ENCODE data around the gene GAB2.
"Not testable (repeated sequence)": the region's sequence is repeated elsewhere in the genome, so short reads cannot be mapped to it uniquely, and the experiment has no call there.

The GAB2 gene

GRCh38 chr11:78313181-78313795 is 104.3 kb downstream of the GAB2 start:
- DNase-seq (ENCODE audit: low read depth in 2 of 2): no peak

- DNase-seq (ENCODE audit: low read depth in 2 of 2): no peak
These were observed 104.9 kb downstream of the GAB2 start for GRCh38 chr11:78312712-78313111.

GRCh38 chr11:78311702-78312371 is 105.8 kb downstream of the GAB2 start:
- no peak for DNase-seq (ENCODE audit: low read depth in 2 of 2)

GRCh38 chr11:78310500-78310909 is 107.1 kb downstream of the GAB2 start:
- no peak for DNase-seq (ENCODE audit: low read depth in 2 of 2)

DNA sequence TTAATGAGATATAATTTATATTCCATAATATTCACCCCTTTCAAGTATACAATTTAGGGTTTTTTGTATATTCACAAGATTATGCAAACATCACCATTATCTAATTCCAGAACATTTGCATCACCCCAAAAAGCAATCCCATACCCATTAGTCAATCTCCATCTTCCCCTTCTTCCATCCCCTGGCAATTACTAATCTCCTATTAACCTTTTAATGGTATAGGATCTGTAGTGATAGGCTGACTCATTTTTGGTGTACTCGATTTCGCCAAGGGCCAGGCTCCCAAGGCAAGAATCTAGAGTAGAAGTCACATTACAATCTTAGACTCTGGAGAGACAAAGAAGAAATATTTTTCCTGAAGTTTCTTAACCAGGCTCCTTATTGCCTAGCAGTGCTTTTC is 113.4 kb downstream of the GAB2 start:
- no peak for DNase-seq (ENCODE audit: low read depth in 2 of 2)

- no peak for DNase-seq (ENCODE audit: low read depth in 2 of 2)
These were observed 117.3 kb downstream of the GAB2 start for GRCh38 chr11:78300108-78300839.

DNA sequence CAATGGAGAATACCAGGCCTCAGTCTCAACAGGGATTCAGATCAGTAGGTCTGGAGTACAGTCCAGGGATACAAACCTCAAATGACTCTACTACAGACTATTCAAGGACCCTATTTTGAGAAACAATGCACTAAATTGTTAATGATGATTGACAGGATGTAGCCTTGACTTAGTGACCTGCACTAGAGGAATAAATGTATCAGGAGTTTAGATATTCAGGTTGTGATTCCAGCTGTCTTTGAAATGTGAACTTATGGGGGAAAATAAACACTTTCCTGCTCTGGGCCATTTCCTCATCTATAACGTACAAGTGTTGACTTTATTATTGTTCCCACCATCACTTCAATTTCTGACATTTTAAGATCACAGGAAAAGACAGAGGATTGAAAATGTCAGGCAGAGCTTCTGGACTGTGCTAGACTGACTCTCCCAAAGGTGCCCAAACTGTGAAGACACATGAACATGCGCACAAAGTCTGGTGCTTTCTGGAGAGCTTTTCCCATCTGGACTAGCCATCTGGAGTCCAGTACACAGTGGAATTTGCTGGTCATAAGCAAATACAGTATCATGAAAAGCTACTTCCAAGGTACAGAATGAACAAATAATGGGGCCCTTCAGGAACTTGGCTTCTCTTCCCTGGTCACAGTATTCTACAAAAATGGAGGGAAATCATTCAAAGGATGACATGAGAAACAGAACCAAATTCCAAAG is 118.5 kb downstream of the GAB2 start:
- no peak for DNase-seq (ENCODE audit: low read depth in 2 of 2)

DNA sequence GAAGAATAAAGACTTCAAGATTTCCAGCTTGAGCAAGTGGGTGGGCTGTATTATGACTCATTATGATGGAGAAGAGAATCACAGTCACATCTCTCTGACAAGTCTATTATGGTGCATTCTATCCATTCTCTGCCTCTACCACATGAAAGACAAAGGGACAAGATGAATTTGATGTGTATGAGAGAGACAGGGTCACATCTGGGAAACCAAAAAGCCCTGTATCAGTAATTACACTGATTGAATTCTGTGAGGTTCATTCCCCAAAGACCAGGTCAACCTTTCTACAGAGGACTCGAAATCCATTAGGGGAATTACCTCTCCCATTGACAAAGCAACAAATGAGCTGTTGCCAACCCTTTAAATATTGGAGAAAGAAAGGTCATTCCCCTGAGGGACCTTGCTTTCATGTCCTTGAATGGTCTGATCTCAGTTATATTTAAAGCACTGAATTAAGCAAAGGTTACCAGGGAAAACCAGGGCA is 119.3 kb downstream of the GAB2 start:
- DNase-seq (ENCODE audit: low read depth in 2 of 2): no peak

GRCh38 chr11:78295991-78296930 is 121.4 kb downstream of the GAB2 start:
- no peak for DNase-seq (ENCODE audit: low read depth in 2 of 2)

DNA sequence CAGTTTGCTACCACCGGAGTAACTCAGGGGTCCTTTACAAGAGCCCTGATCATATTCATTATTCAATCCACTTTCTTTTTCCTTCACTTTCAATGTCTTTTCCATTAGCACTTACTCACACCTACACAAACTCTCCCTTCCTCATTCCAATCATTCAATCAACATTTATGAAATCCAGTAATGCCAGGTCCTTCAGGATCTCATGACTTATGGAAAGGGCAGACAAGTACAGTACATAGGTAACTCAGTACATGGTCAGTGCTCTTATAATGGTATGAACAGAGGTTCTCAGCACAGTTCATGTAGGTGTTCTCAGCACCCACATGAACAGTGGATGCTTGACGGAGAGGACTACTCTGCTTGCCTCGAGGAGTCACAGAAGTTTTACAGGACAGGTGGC is 122.3 kb downstream of the GAB2 start:
- DNase-seq (ENCODE audit: low read depth in 2 of 2): no peak

DNA sequence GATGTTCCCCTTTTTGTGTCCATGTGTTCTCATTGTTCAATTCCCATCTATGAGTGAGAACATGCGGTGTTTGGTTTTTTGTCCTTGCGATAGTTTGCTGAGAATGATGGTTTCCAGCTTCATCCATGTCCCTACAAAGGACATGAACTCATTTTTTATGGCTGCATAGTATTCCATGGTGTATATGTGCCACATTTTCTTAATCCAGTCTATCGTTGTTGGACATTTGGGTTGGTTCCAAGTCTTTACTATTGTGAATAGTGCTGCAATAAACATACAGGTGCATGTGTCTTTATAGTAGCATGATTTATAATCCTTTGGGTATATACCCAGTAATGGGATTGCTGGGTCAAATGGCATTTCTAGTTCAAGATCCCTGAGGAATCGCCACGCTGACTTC is 123.5 kb downstream of the GAB2 start:
- DNase-seq (ENCODE audit: low read depth in 2 of 2): not testable (repeated sequence)

- DNase-seq (ENCODE audit: low read depth in 2 of 2): no peak
These were observed 124.1 kb downstream of the GAB2 start for GRCh38 chr11:78293536-78293935.

DNA sequence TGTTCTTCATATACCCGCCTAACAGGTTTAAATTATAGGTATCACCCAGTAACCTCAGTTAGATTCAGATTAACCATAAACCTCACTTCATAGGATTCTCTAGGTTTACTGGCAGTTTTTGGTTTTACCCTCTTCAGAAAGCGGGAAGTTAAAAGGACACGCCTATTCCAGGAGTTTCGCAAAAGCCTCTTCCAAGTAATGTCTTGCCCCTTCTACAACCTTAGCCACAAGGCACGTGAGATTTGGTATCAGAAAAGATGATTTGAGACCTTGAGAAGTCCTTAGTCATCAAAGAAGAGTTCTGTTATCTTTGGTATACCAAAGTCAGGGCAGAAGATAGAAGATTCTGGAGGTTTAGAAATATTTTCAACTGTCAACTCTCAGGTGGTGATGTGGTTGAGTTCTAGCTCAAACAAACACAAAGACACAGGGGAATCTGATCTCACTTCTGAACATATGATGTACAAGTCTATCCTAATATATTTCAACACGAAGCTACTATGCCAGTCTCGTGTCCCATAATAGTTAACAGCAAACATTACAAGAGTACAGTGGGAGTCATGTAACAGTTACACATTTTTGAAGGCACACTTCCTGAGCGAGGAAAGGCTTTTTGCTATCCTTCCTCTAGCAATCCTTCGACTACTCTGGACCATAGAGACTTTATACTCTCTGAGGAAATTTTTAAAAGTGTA is 125.4 kb downstream of the GAB2 start:
- DNase-seq (ENCODE audit: low read depth in 2 of 2): no peak

DNA sequence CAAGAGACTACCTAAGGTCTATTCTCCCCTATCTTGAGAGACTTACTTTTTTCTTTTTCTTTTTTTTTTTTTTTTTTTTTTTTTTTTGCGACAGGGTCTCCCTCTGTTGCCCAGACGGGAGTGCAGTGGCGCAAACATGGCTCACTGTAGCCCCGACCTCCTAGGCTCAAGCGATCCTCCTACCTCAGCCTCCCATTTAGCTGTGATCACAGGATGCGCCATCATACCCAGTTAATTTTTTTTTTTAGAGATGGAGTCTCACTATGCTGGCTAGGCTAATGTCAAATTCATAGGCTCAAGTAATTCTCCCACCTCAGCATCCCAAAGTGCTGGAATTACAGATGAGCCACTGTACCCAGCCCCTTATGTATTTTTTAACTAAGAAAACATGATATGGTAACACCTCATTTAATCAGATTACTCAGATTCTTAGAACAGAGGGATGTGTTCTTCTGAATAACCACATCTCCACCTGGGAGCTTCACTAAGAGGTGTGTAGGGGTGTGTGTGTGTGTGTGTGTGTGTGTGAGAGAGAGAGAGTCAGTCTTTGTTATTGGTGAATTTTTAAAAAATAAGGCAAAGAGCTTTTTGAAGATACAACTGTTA is 126.0 kb downstream of the GAB2 start:
- no peak for DNase-seq (ENCODE audit: low read depth in 2 of 2)

GRCh38 chr11:78290293-78291176 is 127.1 kb downstream of the GAB2 start:
- no peak for DNase-seq (ENCODE audit: low read depth in 2 of 2)

DNA sequence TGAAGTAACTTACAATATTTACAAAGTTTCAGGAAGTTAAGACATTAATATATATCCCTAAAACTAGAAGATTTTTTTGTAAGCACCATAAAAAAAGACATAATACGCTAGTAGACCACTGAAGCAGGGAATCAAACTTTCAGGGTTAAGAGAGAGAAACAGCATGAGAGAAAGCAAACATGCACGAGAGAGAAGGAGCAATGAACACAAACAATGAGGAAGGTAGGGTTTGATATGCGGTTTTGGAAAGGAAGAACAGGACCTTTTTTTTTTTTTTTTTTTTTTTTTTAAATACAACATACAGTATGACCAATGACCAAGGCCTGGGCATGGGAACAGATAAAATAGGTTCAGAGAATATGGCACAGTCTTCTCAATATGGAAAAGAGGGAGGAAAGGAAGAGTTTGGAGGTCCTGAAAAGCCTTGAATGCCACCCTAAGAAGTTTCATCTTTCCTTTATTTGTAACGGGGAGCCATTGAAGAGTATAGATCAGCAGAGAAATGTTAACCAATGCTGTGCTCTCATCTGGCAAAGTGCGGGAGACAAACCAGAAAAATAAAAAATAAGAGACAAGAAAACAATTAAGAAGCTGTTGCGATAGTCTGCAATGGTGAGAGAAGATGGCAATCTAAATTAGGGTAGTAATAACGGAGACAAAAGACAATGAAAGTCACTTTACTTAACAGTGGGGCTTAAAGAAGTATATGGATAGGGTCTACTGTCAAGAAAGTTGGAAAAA is 127.9 kb downstream of the GAB2 start:
- DNase-seq (ENCODE audit: low read depth in 2 of 2): no peak

DNA sequence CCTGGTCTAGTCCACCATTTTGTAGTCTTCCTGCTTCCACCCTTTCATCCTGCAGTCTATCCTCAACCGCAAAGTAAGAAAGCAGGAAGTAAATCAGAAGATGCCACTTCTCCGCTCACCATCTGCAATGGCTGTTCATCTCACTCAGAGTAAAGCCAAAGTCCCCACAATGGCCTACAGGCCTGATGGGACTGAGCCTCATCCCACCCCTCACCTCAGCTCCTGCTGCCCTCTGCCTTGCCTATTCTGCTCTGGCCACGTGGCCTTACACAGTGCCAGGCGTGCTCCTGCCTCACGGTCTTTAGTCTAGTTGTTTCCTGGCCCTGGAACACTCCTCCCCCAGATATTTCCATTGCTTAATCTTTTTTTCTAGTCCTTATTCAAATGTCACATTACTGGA is 133.4 kb downstream of the GAB2 start:
- DNase-seq (ENCODE audit: low read depth in 2 of 2): no peak

GRCh38 chr11:78282821-78283220 is 134.8 kb downstream of the GAB2 start:
- DNase-seq (ENCODE audit: low read depth in 2 of 2): no peak
